Activated CD8-positive, alpha-beta T cell treated with anti-CD3 and anti-CD28 coated beads for 36 hours (primary cell): ENCODE results near the gene SORL1. TPM values are rescaled to one million over a fixed set of nuclear protein-coding genes. Genes with fewer than 3 reads are reported as not detected.

Experiments
- ATAC-seq: fragments of 200-7000 bp; cut with Tn5 transposase; one replicate; pipeline ENCODE4 v1.10.0; 2021; ENCODE audit warnings: mild to moderate bottlenecking, moderate library complexity
- CTCF ChIA-PET: fragments of 350-600 bp; sonication (Branson Sonifier 250); formaldehyde crosslinking; loops from one replicate; lab custom pipeline; 2021; ENCODE audit warnings: antibody characterized with exemption; lab: Charles Lee
- POLR2A ChIA-PET: fragments of 350-600 bp; sonication (Branson Sonifier 250); formaldehyde crosslinking; loops from one replicate; lab custom pipeline; 2021; ENCODE audit warnings: antibody characterized with exemption; lab: Charles Lee
- DNase-seq: peaks from one replicate; pipeline ENCODE4 v3.0.0-alpha.2; 2020
- H3K27ac Mint-ChIP-seq: one replicate; pipeline ENCODE4 v1.8.0; 2021; ENCODE audit warnings: mild to moderate bottlenecking, mixed read lengths
- H3K27me3 Mint-ChIP-seq: one replicate; pipeline ENCODE4 v1.8.0; 2021; ENCODE audit warnings: mixed read lengths
- H3K36me3 Mint-ChIP-seq: one replicate; pipeline ENCODE4 v1.8.0; 2021; ENCODE audit warnings: low read depth, mixed read lengths
- H3K4me1 Mint-ChIP-seq: one replicate; pipeline ENCODE4 v1.8.0; 2021; ENCODE audit warnings: low read depth, mixed read lengths
- H3K4me3 Mint-ChIP-seq: one replicate; pipeline ENCODE4 v1.8.0; 2021; ENCODE audit warnings: mild to moderate bottlenecking, moderate library complexity, mixed read lengths
- H3K9me3 Mint-ChIP-seq: one replicate; pipeline ENCODE4 v1.8.0; 2021; ENCODE audit warnings: mixed read lengths
- intact Hi-C: fragments of 100-400 bp; cut with micrococcal nuclease; formaldehyde crosslinking; loops from one replicate; pipeline ENCODE4 v1.10.0; 2022
- total RNA-seq, 2 experiments: library from RNA; stranded (reverse); gene quantifications; one replicate each; pipeline ENCODE4 v1.2.3, GENCODE V29; 2021
- TF ChIP-seq, protein P1 (sequence below): fragments of 200-600 bp; IDR thresholded peaks from one replicate; pipeline ENCODE4 v1.8.0; 2022; ENCODE audit warnings: antibody characterized with exemption, mild to moderate bottlenecking

The SORL1 gene
- total RNA-seq, 2 experiments from 2014 or later, result 61.1 to 64.6 TPM

DNA sequence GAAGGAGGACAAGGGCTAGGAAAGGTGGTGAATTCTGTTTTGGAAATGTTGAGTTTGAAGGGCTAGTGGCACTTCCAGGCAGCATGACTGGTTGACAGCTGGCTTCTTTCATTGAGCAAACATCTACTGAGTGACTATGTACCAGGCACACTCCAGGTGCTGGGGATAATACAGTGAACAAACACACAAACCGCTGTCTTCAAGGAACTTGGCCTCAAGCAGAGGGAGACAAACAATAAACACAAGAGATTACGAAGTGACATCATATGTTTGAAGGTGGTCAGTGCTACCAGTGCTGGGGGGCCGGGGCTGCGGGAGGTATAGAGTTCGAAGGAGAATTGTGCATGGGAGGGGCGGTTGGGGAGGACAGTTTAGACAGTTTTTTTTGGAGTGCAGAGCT, 197.7 kb downstream of the SORL1 start:
- no peak overlapping the region for H3K4me3 Mint-ChIP-seq
- no peaks in the 10 kb centered on the region for H3K27me3 Mint-ChIP-seq
- peaks cover 19% of the 10 kb centered on the region for H3K4me1 Mint-ChIP-seq
- H3K27ac Mint-ChIP-seq, result no peak overlapping the region
- ChIA-PET CTCF (no interaction called here), POLR2A (no interaction called here)
- TF ChIP-seq, protein P1, sequence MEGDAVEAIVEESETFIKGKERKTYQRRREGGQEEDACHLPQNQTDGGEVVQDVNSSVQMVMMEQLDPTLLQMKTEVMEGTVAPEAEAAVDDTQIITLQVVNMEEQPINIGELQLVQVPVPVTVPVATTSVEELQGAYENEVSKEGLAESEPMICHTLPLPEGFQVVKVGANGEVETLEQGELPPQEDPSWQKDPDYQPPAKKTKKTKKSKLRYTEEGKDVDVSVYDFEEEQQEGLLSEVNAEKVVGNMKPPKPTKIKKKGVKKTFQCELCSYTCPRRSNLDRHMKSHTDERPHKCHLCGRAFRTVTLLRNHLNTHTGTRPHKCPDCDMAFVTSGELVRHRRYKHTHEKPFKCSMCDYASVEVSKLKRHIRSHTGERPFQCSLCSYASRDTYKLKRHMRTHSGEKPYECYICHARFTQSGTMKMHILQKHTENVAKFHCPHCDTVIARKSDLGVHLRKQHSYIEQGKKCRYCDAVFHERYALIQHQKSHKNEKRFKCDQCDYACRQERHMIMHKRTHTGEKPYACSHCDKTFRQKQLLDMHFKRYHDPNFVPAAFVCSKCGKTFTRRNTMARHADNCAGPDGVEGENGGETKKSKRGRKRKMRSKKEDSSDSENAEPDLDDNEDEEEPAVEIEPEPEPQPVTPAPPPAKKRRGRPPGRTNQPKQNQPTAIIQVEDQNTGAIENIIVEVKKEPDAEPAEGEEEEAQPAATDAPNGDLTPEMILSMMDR, result no peak
- no peaks in the 10 kb centered on the region for H3K36me3 Mint-ChIP-seq
- ATAC-seq, result no peak
- no peaks in the 10 kb centered on the region for H3K9me3 Mint-ChIP-seq
- intact Hi-C loops, result no loop called here
- no peak for DNase-seq

DNA sequence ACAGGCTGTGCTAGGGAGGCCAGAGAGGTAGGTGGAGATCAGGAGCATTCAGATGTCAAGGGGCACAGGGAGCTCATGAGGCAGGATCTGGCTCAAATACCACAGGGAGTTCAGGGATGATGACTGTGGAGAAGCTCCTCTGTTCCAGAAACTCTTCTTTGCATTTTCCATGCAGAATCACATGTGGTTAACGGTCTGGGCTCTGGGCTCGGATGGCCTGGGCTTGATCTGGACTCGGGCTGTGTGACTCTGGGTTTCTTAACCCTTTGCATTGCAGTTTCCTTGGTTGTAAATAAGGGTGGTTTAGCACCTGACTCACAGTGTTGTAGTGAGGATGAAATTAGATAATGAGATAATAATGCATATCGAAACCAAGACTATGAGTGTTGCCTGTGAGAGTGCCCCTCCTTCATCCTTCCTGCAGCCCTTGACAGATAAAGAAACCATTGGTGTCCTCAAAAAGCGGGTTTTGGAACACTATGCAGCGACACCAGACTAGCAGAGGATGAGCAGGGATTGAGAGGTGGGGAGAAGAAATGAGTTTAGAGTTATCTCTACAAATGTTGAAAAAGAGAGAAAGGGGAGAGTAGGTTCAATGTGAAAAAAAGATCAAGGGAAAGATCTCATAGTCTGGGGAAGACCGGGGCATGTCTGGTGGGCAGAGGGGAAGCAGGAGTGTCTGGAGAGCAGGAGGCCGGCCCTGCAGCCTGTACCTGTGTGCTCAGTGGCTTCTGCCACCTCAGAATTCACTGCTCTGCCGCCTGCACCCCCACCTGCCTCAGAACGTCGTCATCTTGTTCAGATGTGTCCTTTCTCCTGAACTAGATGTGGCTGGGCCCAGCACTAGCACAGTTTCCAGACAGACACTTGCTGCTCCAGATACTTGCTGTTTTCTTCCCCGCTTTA, 198.5 kb downstream of the SORL1 start:
- TF ChIP-seq, protein P1, result no peak
- Mint-ChIP-seq H3K27ac (peak overlapping the region; percentile 76), H3K27me3 (no peaks in the 10 kb centered on the region), H3K36me3 (no peaks in the 10 kb centered on the region), H3K9me3 (no peaks in the 10 kb centered on the region), H3K4me1 (peaks cover 23% of the 10 kb centered on the region), H3K4me3 (no peak overlapping the region)
- POLR2A ChIA-PET, result no interaction called here
- DNase-seq, result peak; percentile 22
- intact Hi-C loops, result no loop called here
- CTCF ChIA-PET, result no interaction called here
- ATAC-seq, result peak; percentile 86

GRCh38 chr11:121651257-121651605, 199.1 kb downstream of the SORL1 start:
- peaks cover 26% of the 10 kb centered on the region for H3K4me1 Mint-ChIP-seq
- intact Hi-C loops, result no loop called here
- POLR2A ChIA-PET, result no interaction called here
- DNase-seq (no peak), ATAC-seq (no peak)
- no peaks in the 10 kb centered on the region for H3K9me3 Mint-ChIP-seq
- no peaks in the 10 kb centered on the region for H3K27me3 Mint-ChIP-seq
- CTCF ChIA-PET, result no interaction called here
- H3K36me3 Mint-ChIP-seq, result no peaks in the 10 kb centered on the region
- H3K4me3 Mint-ChIP-seq, result no peak overlapping the region
- TF ChIP-seq, protein P1, result no peak
- H3K27ac Mint-ChIP-seq, result no peak overlapping the region

DNA sequence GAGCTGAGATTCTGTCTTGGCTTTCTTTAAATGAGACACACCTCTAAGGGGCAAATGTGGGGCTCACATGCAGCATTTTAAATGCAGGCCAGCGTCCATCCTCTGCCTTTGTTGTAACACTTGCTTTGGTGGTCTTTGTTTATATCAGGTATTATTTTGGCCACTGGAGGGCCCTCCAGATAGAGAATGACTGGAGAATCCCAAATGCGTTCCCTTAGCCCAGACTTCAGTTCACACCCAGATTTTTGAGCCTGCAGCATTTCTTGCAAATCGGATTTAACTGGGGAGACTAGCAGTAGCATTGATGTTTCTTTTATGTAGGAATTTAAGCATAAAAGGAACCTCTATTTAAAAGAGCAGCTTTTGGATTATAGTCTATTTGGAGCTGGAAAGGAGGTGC, 200.9 kb downstream of the SORL1 start:
- no peak overlapping the region for H3K4me3 Mint-ChIP-seq
- DNase-seq, result no peak
- TF ChIP-seq, protein P1, result no peak
- H3K4me1 Mint-ChIP-seq, result peaks cover 27% of the 10 kb centered on the region
- no peak for ATAC-seq
- no peaks in the 10 kb centered on the region for H3K9me3 Mint-ChIP-seq
- ChIA-PET CTCF (interaction anchor here (0.6 to 4.5 kb wide), 2 partner anchors 12 to 890 kb away, joined by 3 to 16 read pairs; no protein-coding TSS in a partner anchor), POLR2A (no interaction called here)
- no peaks in the 10 kb centered on the region for H3K36me3 Mint-ChIP-seq
- H3K27me3 Mint-ChIP-seq, result no peaks in the 10 kb centered on the region
- intact Hi-C loops, result no loop called here
- H3K27ac Mint-ChIP-seq, result no peak overlapping the region

DNA sequence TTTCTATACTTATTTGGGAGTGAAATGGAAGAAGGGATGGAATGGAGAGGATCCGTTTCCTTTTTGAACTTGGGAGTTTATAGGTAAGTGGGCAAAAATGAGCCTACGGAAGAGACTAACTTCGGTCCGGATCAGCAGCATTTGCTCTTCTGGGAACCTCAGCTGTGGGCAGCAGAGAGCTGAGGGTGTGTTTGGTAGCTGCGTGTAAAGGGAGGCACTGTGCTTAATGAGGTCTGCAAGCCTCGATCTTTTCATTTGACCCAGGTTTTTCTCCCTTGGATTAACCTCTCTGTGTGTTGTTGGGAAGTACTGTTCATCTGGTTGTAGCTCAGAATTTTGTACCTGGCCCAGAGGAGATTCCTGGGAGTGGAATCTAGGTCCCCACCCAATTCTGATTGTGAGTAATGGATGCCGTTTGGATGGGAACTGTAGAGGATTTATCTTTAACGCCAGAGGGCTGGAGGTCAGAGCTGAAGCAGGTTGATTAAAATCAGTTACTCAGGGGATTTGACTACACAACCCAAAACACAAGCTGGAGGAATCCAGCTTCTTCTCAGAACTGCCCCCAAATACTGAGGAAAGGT, 202.2 kb downstream of the SORL1 start:
- Mint-ChIP-seq H3K9me3 (no peaks in the 10 kb centered on the region), H3K4me3 (no peak overlapping the region), H3K27ac (no peak overlapping the region), H3K36me3 (no peaks in the 10 kb centered on the region), H3K27me3 (no peaks in the 10 kb centered on the region), H3K4me1 (peaks cover 27% of the 10 kb centered on the region)
- intact Hi-C loops, result no loop called here
- DNase-seq, result no peak
- ATAC-seq, result no peak
- CTCF ChIA-PET, result interaction anchor here (0.6 to 4.5 kb wide), 19 partner anchors 10 to 1102 kb away, joined by 3 to 29 read pairs (median 4); no protein-coding TSS in a partner anchor
- TF ChIP-seq, protein P1, result no peak
- POLR2A ChIA-PET, result interaction anchor here (0.8 kb wide), 1 partner anchor 29 kb away, joined by 3 read pairs; no protein-coding TSS in a partner anchor
